HG02642 (cell line): Measurements from ENCODE around the gene FOXJ2.
"Not testable (repeated sequence)": the region's sequence is repeated elsewhere in the genome, so short reads cannot be mapped to it uniquely, and the experiment has no call there.

Experiments
- ATAC-seq: cut with Tn5 transposase; IDR thresholded peaks from one replicate; pipeline ENCODE4 v1.9.1; 2021; ENCODE audit warnings: mild to moderate bottlenecking; ENCODE audit not compliant: unreplicated experiment, poor library complexity

The FOXJ2 gene

DNA sequence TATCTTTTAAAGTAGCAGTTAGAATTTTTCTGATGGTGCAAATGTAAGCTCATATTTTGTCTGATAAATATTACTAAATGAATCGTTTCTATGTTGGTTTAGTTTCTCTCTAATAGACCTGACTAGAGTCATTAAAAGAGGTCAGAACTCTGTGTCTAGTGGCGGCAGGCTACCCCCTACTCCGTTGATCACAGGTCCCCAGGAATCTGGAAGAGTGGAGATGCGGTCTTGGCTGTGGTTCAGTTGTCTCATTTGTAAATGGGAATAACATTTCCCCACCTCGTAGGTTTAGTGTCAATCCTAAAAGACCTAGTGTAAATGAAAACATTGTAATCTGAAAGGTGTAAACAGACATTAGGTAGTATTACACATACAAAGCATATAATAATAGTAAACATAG is 4.7 kb upstream of the FOXJ2 start:
- no peak for ATAC-seq

DNA sequence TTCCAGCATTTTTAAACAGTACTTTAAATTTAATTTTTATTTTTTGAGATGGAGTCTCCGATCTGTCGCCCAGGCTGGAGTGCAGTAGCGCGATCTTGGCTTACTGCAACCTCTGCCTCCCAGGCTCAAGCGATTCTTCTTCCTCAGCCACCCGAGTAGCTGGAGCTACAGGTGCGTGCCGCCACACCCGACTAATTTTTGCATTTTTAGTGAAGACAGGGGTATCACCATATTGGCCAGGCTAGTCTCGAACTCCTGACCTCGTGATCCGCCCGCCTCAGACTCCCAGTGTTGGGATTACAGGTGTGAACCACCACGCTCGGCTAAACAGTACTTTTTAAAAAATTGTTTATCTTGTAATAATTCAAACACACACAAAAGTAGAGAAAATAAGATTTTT is 4.2 kb upstream of the FOXJ2 start:
- ATAC-seq, result no peak

DNA sequence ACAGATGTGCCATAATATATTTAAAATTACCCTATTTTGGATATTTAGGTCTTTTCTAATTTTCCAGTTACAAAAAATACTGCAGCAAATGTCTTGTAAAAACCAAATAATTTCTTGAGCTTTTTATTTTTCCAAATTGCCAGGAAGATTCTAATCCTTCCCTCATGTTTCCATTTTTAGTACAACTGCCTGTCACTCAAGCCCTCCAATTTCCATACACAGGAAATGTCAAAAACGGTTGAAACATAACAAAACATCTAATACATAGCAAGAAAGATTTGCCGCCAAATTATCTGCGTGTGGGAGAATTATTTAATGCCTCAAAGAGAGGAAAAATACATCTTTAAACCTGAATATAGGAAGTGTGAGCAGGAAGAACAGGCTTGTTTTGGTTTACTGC is 2.3 kb upstream of the FOXJ2 start:
- no peak for ATAC-seq

DNA sequence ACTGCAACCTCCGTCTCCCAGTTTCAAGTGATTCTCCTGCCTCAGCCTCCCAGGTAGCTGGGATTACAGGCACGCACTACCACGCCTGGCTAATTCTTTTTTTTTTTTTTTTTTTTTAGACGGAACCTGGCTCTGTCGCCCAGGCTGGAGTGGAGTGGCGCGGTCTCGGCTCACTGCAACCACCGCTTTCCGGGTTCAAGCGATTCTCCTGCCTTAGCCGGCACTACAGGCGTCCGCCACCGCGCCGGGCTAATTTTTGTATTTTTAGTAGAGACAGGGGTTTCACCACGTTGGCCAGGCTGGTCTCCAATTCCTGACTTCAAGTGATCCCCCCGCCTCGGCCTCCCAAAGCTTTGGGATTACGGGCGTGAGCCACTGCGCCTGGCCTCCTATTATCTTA is 1.5 kb upstream of the FOXJ2 start:
- not testable (repeated sequence) for ATAC-seq

DNA sequence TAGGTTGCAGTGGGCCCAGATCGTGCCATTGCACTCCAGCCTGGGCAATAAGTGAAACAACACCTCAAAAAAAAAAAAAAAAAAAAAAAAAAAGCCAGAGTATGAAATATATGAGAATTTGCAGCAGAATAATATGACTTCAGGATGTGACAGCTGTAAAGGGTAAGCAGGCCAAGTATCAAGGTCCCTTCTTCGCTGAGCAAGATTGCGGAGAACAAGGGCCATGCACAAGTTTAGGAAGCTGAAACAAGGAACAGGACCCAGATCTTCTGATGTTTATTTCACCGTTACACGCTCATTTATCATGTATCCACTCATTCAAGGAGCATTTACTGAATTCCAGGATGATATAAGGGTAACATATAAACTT is 659 bp upstream of the FOXJ2 start:
- ATAC-seq, result no peak

DNA sequence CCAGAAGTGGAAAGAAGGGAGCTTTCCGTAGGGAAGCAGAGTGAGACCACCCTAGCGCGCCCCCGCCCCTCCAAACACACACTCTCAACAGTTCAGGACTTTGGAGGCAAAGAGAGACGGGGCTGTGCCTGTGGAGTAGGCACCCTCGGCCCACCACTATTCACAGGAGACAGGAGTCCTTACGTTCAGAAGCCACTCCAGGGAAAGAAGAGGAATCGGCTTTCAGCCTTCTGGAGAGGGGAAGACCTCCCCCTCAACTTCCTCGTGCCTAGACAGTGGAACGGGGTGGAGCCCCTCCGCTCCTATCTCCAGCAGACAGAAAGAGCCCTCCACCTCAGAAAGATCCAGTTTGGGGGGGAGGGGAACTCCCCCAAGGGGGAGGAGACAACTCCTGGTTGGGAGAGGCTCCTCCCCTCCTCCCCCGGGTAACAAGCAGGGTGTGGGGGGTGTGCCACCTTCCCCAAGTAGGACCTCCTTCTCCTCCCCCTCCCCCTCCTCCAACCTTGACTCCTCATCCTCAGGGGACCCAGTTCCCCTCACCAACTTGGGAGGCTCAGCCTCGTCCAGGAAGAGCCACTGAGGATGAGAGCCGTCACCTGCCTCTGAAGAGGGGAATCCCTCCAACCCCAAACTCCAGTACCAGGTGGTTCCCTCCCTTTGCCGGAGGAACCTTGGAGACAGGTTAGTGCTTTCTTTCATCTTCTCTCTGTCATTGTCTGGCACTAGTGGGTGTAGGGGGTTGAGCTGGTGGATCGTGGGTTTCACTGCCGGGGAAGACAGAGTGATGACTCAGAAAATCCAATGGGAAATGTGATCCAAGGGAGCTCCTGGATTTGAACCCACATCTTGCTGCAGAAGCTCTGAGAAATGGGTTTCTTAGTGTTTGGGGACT is 883 bp downstream of the FOXJ2 start:
- ATAC-seq, result peak; percentile 25

DNA sequence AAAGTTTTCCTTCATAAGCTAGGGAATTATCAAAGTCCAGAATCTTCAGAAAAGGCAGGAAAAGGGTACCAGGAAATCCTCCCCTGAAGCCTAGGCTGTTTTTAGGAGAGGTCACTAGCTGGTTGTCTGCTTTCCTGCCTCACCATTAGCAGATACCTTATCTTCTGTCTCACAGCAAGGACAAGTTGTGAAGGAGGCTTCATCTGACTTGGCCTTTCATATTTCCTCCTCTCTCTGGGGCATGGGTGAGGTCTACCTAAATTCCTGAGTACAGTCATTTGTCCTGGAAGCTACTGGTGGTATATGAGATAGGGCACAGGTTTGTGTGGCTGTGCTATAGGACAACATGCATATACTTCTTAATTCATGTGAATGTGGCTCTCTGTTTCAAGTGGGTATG is 2.3 kb downstream of the FOXJ2 start:
- no peak for ATAC-seq

DNA sequence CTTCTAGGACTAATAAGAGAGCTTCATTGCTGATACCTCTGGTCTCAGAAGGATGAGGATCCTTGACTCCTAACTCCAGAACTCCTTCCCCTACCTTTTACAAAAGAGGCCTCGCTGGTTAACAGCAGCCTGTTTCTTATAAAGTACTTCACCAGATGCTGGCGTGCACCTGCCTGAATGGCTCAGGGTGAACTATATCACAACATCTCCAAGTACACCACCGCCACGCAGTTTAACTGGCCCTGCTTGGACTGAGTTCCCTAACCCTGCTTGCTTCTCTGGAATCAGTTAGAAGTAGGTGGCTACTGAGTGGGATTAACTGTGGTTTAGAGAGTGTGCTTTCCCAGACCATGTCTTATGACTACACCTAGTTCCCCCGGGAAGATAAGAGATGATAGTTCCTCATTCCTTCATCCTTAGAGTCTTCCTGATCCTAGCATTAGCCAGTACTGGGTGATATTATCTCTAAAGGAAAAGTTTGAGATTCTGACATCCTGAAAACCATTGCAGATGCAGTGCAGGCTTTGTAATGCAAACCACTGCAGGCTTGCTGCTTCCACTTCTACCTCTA is 3.0 kb downstream of the FOXJ2 start:
- no peak for ATAC-seq

DNA sequence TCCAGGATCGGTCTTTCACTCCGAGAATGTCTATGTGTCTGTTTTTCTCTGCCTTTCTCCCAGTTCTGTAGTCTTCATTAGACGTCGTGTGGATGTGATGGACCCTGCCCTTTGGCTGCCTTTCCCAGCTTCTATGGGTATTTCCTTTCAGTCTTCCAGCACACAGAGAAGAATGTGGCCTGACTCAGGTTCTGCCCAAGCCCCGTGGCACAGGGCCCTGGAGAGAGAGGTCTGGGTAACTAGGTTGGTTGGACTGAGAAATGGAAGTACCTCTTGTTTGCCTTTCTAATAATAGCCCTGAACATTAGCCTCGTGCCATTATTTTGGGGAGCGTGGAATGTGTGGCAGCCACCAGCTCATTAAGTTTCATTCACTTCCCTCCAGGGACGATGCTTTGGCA is 3.8 kb downstream of the FOXJ2 start:
- no peak for ATAC-seq

DNA sequence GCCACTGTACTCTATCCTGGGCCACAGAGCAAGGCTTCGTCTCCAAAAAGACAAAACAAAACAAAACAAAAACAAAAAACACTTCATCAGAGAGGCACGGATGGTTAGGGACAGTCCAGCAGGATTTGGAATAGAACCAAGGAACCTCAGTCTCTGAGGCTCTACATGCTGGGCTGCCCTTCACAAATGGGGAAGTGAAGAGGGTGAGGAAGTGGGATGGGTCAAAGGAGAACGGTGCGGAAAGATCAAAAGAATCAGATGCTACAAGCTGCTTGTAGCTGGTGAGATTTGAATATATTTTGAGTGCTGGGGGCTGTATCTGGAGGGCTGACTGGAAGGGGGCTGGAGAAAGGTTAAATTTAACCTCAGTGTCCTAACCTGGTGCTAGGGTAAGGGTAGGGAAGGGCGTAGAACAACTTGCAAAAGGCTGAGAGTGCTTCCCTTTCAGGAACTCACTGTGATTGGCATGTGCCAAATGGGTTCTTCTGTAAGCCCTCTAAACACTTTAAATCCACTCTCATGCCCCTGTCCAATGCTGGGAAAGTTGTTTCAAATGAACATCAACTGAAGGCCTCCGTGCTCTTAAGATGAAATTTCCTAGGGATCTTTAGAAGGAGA is 4.6 kb downstream of the FOXJ2 start:
- no peak for ATAC-seq

DNA sequence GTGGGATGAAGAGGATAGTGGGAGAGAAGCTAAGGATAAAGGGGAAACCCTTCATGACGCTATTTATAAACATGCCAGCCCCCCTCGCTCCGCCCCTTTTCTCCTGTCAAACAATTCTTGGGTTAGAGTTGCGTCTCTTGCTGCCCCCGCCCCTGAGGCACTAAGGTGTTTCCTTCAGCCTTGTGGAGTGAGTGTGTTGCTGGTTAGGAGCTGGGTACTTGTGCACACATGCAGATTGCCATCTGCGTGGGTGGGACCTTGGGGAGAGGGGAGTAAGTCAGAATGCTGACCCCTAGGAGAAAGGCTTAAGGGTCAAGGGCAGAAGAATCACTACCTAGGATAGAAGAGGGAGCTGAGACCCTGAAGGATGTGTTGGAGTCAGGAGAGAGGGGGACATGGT is 5.4 kb downstream of the FOXJ2 start:
- ATAC-seq, result no peak

DNA sequence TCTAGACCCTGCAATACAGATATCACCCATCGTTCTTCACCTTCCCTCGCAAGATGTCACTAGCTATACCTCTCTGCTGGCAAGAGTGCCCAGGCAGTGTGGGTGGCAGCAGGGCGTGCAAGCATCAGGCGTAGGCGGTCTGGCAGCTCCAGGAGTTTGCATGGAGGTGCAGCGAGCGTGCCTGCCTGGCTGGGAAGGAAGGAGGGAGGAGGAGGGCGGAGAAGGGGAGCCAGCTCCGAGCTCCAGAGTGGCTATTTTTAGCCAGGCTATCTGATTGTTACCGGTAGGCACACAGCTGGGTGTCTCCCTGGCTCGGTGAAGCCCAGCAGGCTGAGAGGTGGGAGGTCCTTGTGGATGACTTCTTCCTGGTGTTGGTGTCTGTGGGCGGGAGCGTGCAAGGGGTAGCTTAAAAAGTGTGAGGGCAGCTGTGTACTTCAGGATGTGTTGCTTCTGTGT is 6.2 kb downstream of the FOXJ2 start:
- no peak for ATAC-seq

DNA sequence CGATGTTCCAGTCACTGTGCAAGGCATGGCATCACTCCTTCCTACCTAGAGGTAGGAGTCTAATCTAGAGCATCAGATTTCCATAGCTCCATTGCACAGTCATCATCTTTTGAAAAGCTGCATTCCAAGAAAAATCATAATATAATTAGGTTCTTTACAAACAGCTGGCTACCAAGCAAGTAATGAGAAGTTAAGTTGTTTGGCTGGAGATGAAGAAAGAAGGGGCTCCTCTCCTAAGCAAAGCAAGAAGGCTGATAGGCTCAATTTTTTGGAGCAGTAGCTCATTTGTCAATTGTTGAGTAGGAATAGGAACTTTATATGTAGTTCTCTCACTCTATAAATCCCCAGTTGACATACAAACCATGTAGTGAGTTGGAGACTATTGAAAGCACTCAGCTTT is 8.3 kb downstream of the FOXJ2 start:
- no peak for ATAC-seq

DNA sequence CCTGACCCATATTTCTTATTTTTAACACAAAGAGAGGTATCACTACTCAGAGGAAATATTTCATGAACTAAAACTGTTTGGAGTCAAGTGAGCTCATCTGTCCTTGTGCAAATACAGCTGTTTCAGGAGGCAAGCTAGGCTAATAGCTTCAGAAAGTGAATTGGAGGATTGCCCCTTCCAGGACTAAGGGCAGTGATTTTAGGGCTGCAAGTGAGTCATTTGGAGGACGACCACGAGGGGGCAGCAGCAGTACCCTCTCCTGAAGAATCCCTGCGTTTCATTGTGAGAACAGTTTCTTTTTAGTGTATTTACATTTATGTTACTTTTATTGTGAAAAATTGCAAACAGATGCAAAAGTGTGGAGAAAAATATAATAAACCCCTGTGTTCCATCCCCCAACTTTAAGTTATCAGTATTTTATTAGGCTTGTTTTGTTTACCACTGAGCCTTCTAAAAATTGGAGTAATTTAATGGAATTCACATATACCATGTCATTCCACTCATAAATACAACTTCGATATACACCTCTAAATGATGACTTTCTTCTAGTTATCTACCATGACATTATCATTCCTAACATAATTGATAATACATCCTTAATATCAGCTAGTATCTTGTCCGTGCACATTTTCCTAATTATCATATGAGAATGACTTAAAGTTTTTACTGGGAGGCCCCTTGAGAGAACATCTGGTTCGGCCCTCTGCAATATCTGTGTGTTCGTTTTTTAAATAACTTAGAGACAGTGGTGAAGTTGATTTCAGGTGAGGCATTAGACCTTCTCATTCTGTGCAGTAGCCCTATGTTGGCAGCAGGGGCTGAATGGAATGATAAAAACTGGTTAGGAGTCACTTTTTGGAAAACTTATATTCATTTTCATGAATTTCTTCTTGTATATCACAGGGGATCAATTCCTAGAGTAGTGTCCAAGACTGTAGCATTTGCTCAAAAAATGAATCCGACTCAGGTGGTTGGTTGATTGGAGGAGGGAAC is 13.7 kb downstream of the FOXJ2 start:
- ATAC-seq, result no peak

DNA sequence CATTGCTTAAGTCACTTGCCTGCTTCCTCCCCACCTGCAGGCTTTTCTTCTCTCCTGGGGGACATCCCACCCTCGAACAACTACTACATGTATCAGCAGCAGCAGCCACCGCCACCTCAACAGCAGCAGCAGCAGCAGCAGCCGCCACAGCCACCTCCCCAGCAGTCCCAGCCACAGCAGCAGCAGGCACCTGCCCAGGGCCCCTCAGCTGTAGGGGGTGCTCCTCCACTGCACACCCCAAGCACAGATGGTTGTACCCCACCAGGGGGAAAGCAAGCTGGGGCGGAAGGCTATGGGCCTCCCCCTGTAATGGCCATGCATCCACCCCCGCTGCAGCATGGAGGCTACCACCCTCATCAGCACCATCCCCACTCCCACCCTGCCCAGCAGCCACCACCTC is 15.3 kb downstream of the FOXJ2 start:
- no peak for ATAC-seq

DNA sequence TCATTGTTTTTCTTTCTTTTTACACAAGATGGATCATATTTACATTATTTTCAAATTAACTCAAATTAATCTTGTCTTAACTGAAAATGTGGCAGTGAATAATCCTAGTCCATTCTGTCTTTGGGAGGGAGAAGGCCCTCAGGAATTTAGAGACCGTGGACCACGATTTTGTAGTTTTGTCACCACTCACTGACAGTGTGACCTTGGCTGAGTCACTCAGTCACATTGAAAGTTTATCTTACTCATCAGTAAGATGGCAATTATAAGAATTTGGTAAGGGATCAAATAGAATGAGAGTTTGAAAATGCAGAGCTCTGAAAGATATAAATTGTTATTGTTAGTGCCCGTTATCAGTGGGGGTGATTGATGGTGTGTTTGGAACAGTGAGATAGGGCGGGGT is 16.4 kb downstream of the FOXJ2 start:
- no peak for ATAC-seq

DNA sequence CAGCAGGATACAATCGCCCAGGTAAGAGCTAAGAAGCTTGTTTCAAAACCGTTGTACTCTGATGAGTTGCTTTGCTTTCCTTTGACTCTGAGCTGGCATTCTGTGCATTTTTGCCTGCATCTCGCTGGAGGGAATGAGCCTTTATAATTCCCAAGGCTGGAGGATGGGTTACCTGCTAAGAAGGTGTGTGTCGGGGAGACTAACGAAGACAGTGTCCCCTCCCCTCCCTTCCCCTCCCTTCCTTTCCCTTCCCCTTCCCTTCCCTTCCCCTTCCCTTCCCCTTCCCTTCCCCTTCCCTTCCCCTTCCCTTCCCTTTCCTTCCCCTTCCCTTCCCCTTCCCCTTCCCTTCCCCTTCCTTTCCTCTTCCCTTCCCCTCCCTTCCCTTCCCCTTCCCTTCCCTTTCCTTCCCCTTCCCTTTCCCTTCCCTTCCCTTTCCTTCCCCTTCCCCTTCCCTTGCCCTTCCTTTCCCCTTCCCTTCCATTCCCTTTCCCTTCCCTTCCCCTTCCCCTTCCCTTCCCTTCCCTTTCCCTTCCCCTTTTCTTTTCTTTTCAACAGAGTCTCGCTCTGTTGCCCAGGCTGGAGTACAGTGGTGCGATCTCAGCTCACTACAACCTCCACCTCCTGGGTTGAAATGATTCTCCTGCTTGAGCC is 18.2 kb downstream of the FOXJ2 start:
- no peak for ATAC-seq

DNA sequence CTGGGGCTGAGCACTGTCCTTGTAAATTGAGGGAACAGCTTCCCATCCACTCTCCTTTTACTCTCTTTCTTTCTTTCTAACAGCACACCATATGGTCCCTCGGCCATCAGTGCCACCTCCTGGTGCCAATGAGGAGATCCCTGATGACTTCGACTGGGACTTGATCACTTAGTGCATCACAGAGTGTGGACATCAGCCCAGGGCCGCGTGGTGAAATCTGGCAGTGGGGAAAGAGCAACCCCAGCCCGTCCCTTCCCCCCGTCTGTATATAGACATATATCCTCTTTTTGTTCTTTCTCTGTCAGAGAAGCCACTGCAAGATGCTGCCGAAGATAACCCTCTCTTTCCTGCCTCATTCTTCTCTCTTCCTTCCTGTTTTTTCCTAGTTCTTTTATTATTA is 20.2 kb downstream of the FOXJ2 start:
- no peak for ATAC-seq

DNA sequence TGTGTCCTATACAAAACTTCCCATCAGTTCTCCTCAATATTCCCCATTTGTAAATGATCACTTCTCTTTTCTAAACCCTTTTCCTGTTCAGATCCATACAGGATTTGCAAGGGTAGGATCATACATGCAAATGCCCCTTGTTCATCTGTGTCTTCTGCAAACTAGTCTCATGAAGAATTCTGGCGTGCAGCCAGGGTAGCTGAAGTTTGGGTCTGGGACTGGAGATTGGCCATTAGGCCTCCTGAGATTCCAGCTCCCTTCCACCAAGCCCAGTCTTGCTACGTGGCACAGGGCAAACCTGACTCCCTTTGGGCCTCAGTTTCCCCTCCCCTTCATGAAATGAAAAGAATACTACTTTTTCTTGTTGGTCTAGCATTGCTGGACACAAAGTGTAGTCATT is 22.3 kb downstream of the FOXJ2 start:
- ATAC-seq, result no peak

DNA sequence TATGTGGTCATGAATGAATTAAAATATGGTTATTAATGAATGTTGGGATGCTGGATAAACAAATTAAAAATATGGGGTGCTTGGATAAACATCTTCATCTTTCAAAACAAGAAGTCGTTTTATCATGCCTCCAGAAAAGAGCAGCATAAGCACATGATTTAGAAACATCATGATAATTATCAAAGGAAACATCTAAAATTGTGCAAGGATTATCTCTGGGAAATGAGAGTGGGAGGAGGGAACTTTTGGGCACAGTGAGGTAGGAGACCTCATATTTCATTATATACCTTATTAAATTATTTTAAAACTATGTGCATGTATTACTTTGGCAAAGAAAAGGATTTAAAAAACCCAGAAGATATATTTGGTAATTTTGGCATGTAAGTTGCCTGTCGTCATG is 24.8 kb downstream of the FOXJ2 start:
- no peak for ATAC-seq
